ENCODE results near the gene PCDHGC4.

PCDHGC4 gene

DNA sequence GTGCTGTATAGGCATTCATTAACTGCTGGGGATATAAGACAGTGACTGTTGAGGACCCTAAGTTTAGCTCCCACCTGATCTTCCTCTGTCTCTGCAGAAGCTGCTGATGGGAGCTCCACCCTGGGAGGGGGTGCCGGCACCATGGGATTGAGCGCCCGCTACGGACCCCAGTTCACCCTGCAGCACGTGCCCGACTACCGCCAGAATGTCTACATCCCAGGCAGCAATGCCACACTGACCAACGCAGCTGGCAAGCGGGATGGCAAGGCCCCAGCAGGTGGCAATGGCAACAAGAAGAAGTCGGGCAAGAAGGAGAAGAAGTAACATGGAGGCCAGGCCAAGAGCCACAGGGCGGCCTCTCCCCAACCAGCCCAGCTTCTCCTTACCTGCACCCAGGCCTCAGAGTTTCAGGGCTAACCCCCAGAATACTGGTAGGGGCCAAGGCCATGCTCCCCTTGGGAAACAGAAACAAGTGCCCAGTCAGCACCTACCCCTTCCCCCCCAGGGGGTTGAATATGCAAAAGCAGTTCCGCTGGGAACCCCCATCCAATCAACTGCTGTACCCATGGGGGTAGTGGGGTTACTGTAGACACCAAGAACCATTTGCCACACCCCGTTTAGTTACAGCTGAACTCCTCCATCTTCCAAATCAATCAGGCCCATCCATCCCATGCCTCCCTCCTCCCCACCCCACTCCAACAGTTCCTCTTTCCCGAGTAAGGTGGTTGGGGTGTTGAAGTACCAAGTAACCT lies 26.2 kb downstream of the PCDHGC4 start:
- Histone ChIP-seq H3K4me2 (peak overlapping the region; percentile 86 to 98 (median 95)), H3K9ac (peak overlapping the region in 10 of 11 experiments; percentile 74 to 99 (median 95); a peak in 17 of 22 replicates)

DNA sequence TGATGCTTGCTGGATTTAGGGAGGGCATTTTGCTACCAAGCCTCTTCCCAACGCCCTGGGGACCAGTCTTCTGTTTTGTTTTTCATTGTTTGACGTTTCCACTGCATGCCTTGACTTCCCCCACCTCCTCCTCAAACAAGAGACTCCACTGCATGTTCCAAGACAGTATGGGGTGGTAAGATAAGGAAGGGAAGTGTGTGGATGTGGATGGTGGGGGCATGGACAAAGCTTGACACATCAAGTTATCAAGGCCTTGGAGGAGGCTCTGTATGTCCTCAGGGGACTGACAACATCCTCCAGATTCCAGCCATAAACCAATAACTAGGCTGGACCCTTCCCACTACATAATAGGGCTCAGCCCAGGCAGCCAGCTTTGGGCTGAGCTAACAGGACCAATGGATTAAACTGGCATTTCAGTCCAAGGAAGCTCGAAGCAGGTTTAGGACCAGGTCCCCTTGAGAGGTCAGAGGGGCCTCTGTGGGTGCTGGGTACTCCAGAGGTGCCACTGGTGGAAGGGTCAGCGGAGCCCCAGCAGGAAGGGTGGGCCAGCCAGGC lies 27.0 kb downstream of the PCDHGC4 start:
- Histone ChIP-seq H3K27ac (peak overlapping the region; percentile 71 to 100 (median 99); a peak in 21 of 22 replicates), H3K9me3 (replicated peaks in 1 of 11) (no peaks in the 10 kb centered on the region), H3K4me1 (peaks cover 92 to 98% (median 95%) of the 10 kb centered on the region in 10 experiments), H3K9ac (peak overlapping the region; percentile 79 to 99 (median 95); a peak in 20 of 22 replicates), H3K27me3 (no peaks in the 10 kb centered on the region), H4K20me1 (no peaks in the 10 kb centered on the region), H3K36me3 (peaks cover 8 to 58% (median 45%) of the 10 kb centered on the region in 11 experiments; a peak in 21 of 22 replicates), H3K4me2 (peak overlapping the region; percentile 86 to 98 (median 95)), H3K4me3 (peak overlapping the region in 8 of 10 experiments; percentile 55 to 69 (median 58); a peak in 10 of 20 replicates)
- TF ChIP-seq Cebpa-rat (IDR thresholded peaks at IDR 0.05): no peak

More for the DNA sequence above, 26.2 kb downstream of the PCDHGC4 start:
- peaks cover 92 to 98% (median 95%) of the 10 kb centered on the region in 10 experiments for H3K4me1 ChIP-seq
- peaks cover 6 to 58% (median 37%) of the 10 kb centered on the region in 11 experiments; a peak in 21 of 22 replicates for H3K36me3 ChIP-seq
- no peaks in the 10 kb centered on the region for H4K20me1 ChIP-seq
- H3K27me3 ChIP-seq: no peaks in the 10 kb centered on the region
- TF ChIP-seq Cebpa-rat (IDR thresholded peaks at IDR 0.05): no peak
- peak overlapping the region in 10 of 11 experiments; percentile 85 to 100 (median 100); a peak in 20 of 22 replicates for H3K27ac ChIP-seq
- peak overlapping the region in 7 of 10 experiments; percentile 5 to 69 (median 40); a peak in 8 of 20 replicates for H3K4me3 ChIP-seq
- no peaks in the 10 kb centered on the region for H3K9me3 ChIP-seq (replicated peaks in 1 of 11)

DNA sequence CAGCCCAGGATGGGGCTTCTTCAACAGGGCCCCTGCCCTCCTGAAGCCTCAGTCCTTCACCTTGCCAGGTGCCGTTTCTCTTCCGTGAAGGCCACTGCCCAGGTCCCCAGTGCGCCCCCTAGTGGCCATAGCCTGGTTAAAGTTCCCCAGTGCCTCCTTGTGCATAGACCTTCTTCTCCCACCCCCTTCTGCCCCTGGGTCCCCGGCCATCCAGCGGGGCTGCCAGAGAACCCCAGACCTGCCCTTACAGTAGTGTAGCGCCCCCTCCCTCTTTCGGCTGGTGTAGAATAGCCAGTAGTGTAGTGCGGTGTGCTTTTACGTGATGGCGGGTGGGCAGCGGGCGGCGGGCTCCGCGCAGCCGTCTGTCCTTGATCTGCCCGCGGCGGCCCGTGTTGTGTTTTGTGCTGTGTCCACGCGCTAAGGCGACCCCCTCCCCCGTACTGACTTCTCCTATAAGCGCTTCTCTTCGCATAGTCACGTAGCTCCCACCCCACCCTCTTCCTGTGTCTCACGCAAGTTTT lies 27.6 kb downstream of the PCDHGC4 start:
- no peaks in the 10 kb centered on the region for H3K9me3 ChIP-seq (replicated peaks in 1 of 11)
- TF ChIP-seq Cebpa-rat (IDR thresholded peaks at IDR 0.05): no peak
- no peaks in the 10 kb centered on the region for H3K27me3 ChIP-seq
- H3K4me3 ChIP-seq: peak overlapping the region; percentile 55 to 69 (median 58)
- peaks cover 7 to 62% (median 51%) of the 10 kb centered on the region in 11 experiments; a peak in 21 of 22 replicates for H3K36me3 ChIP-seq
- peak overlapping the region; percentile 86 to 98 (median 95) for H3K4me2 ChIP-seq
- H3K27ac ChIP-seq: peak overlapping the region; percentile 71 to 100 (median 99)
- H3K9ac ChIP-seq: peak overlapping the region; percentile 79 to 99 (median 95)
- no peaks in the 10 kb centered on the region for H4K20me1 ChIP-seq
- H3K4me1 ChIP-seq: peaks cover 92 to 98% (median 95%) of the 10 kb centered on the region in 10 experiments

DNA sequence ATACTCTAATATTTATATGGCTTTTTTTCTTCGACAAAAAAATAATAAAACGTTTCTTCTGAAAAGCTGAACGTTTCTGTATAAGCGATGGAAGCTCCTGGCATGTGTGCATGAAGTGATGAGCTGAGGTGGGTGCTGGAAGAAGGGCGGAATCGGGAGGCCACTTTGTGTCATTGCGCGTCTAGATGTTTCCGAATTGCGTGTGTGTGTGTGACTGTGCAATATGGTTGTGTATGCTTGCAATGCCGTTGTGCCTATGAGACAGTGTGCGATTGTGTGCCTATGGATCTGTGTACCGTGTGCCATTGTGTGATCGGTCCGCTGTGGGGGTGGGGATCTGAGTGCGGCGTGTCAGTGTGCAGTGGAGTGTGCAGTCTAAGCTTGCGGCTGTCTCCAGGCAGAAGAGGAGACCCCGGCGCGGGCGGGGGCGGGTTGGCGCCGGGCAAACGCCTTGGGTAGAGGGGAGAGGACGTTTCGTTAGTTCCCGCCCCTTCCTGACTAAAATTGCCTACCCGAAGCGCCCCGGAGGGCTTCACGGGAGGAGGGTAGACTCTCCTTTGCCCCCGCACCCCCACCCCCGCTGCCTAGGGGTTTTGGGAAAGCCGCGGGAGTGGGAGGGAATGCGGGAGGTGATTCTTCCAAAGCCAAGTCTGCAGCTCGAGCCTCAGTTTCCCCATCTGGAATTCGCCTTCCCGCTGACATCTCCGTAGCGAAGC lies 28.2 kb downstream of the PCDHGC4 start:
- peaks cover 7 to 68% (median 57%) of the 10 kb centered on the region in 11 experiments; a peak in 21 of 22 replicates for H3K36me3 ChIP-seq
- TF ChIP-seq Cebpa-rat (IDR thresholded peaks at IDR 0.05): peak in 6 of 11 experiments; percentile 12 to 90 (median 58); a peak in 9 of 22 replicates
- peak overlapping the region; percentile 86 to 98 (median 95) for H3K4me2 ChIP-seq
- H3K9me3 ChIP-seq (replicated peaks in 1 of 11): no peaks in the 10 kb centered on the region
- no peaks in the 10 kb centered on the region for H3K27me3 ChIP-seq
- H4K20me1 ChIP-seq: no peaks in the 10 kb centered on the region
- peak overlapping the region; percentile 55 to 69 (median 58) for H3K4me3 ChIP-seq
- peaks cover 92 to 98% (median 95%) of the 10 kb centered on the region in 10 experiments for H3K4me1 ChIP-seq
- H3K9ac ChIP-seq: peak overlapping the region; percentile 79 to 99 (median 95)
- H3K27ac ChIP-seq: peak overlapping the region; percentile 71 to 100 (median 99)

DNA sequence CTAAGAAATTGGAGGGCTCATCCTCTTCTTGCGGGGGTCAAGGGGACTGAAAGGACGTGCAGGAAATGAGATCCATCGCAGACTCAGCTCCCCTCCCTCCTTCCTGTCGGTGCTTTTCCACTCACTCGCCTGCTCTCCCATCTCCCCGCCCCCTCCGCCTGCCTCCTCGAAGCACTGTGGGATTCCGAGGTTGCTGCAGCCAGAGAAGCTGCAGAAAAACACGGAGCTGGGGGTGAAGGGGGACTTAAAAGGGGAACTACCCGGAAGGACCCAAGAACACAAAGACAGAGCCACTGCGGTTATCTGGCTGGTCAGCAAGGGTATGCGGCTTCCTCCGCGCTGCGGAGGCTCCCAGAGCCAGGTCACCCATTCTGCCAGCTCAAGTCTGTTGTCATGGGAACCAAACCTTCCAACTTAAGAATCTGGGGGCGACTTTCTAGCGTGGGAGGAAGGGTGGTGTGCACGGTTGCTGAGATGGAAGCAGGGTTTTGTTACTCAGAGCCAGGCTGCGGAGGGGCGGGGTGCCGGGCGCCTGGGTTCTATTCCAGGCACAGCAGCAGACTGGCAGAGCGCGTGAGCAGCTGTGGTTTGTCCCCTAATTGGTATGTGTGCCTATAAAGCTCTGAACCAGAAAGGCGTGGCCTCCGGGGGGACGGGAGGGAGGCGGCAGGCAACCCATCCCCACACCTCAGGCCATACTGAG lies 28.9 kb downstream of the PCDHGC4 start:
- peak overlapping the region; percentile 71 to 100 (median 99) for H3K27ac ChIP-seq
- peak overlapping the region; percentile 79 to 99 (median 95) for H3K9ac ChIP-seq
- peaks cover 92 to 98% (median 96%) of the 10 kb centered on the region in 10 experiments for H3K4me1 ChIP-seq
- peak overlapping the region; percentile 86 to 98 (median 95) for H3K4me2 ChIP-seq
- H3K4me3 ChIP-seq: peak overlapping the region; percentile 55 to 69 (median 58)
- no peaks in the 10 kb centered on the region for H3K27me3 ChIP-seq
- no peaks in the 10 kb centered on the region for H3K9me3 ChIP-seq (replicated peaks in 1 of 11)
- H3K36me3 ChIP-seq: peaks cover 12 to 75% (median 64%) of the 10 kb centered on the region in 11 experiments
- H4K20me1 ChIP-seq: no peaks in the 10 kb centered on the region
- no peak for TF ChIP-seq Cebpa-rat (IDR thresholded peaks at IDR 0.05)

DNA sequence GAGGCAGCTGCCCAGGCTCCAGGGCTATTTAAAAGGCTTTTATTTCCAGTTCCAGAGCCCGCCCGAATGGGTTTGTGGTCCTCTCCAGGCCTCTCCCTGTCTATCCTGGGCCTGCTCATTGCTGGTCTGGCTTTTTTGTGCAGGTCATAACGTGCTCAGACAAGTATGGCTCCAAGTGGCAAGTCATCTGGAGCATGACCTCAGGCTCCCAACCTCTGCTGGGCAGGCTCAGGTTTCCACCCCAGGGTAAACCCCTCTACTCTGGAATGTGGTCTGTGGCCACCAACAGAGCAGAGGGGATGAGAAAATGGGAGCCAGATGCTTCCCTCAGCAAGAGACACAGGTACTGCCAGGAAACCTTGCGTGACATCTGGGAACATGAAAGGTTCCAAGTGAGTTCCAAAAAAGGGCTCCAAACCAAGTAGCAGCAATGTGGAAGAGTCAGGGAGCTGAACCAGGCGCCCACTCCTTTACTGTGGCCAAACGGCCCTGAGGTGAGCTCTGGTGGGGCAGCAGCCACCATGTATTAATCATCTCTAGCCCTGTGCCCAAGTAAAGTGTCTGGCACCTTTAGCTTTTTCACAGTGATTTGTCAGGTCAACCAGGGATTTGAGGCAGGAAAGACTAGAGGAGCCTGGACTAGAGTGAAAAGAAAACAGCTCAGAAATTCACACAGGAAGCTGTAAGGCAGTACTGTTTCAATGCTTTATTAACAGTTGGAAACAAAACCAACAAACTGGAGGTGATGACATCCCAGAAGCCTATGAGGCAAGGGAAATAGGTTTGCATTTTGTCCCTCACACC lies 29.7 kb downstream of the PCDHGC4 start:
- peak overlapping the region; percentile 58 to 100 (median 99) for H3K27ac ChIP-seq
- H3K36me3 ChIP-seq: peaks cover 18 to 83% (median 72%) of the 10 kb centered on the region in 11 experiments
- H3K9me3 ChIP-seq (replicated peaks in 1 of 11): no peaks in the 10 kb centered on the region
- peak overlapping the region; percentile 40 to 99 (median 95); a peak in 21 of 22 replicates for H3K9ac ChIP-seq
- H3K27me3 ChIP-seq: no peaks in the 10 kb centered on the region
- H4K20me1 ChIP-seq: no peaks in the 10 kb centered on the region
- H3K4me3 ChIP-seq: peak overlapping the region; percentile 55 to 69 (median 58); a peak in 17 of 20 replicates
- peak overlapping the region; percentile 86 to 98 (median 95) for H3K4me2 ChIP-seq
- no peak for TF ChIP-seq Cebpa-rat (IDR thresholded peaks at IDR 0.05)
- peaks cover 92 to 100% (median 99%) of the 10 kb centered on the region in 10 experiments for H3K4me1 ChIP-seq

DNA sequence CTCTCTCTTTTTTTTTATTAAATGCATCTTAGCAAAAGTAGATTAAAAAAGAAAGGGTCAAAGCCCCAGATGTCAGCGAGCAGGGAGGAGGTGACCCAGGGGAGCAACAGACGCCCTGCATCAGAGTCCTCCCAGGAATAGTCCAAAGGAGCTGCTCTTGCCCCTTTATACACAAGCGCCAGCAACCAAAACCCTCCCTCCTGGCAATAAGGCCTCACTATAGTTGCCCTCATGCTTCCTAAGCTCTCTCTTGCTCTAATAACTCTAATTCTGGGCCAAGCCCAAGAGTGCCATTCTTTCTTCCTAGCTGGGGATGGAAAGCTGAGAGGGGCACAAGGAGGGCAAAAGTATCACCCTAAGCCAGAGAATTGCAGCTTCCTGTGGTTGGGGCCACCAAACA lies 30.3 kb downstream of the PCDHGC4 start:
- Histone ChIP-seq H3K4me3 (peak overlapping the region in 8 of 10 experiments; percentile 0 to 69 (median 56); a peak in 9 of 20 replicates), H3K27ac (peak overlapping the region; percentile 58 to 100 (median 99); a peak in 21 of 22 replicates), H3K27me3 (no peaks in the 10 kb centered on the region), H3K36me3 (peaks cover 18 to 83% (median 76%) of the 10 kb centered on the region in 11 experiments), H4K20me1 (no peaks in the 10 kb centered on the region), H3K9me3 (replicated peaks in 1 of 11) (no peaks in the 10 kb centered on the region), H3K4me1 (peaks cover 92 to 100% (median 99%) of the 10 kb centered on the region in 10 experiments), H3K4me2 (peak overlapping the region; percentile 86 to 98 (median 95)), H3K9ac (peak overlapping the region; percentile 40 to 99 (median 95); a peak in 21 of 22 replicates)
- no peak for TF ChIP-seq Cebpa-rat (IDR thresholded peaks at IDR 0.05)

All from BLaER1 treated with 17β-estradiol and CSF1 and Interleukin-3, amounts not matched to agents 10 nM and 100 nM (cell line).